Measurements from ENCODE around the gene LRRC26. TPM values are rescaled to one million over a fixed set of nuclear protein-coding genes. Genes with fewer than 3 reads are reported as not detected.
A peak's percentile ranks its signal among the peaks of the same experiment; 100 is the strongest.

LRRC26 gene
- total and polyA plus RNA-seq, 2 of the 13 experiments (the other 11 are each of a cell fraction or from before 2014, with no cell fraction given): not detected

GRCh38 chr9:137199411-137200121, 29.7 kb upstream of the LRRC26 start (continued):
- peak; percentile 49; the same call in 1 of the 2 replicates for TF ChIP-seq HDAC1 (CRISPR knock-in tag; IDR thresholded peaks at IDR 0.05)
- no peak for TF ChIP-seq ZNF598 (CRISPR knock-in tag; IDR thresholded peaks at IDR 0.05; ENCODE audit: borderline replicate concordance)
- TF ChIP-seq HDAC2 (CRISPR knock-in tag; IDR thresholded peaks at IDR 0.05): no peak
- TF ChIP-seq HNRNPL (IDR thresholded peaks at IDR 0.05; ENCODE audit: low read depth, low read length): peak; percentile 25
- no peak for TF ChIP-seq ZNF10 (CRISPR knock-in tag; IDR thresholded peaks at IDR 0.05; ENCODE audit: borderline replicate concordance, low read depth)
- TF ChIP-seq CTCF (CRISPR knock-in tag; IDR thresholded peaks at IDR 0.05): peak; percentile 41
- no peak for TF ChIP-seq THAP9 (CRISPR knock-in tag; IDR thresholded peaks at IDR 0.05; ENCODE audit: borderline replicate concordance)
- no peak for TF ChIP-seq ZNF138 (CRISPR knock-in tag; IDR thresholded peaks at IDR 0.05; ENCODE audit: low read depth)
- no peak for TF ChIP-seq ZNF20 (CRISPR knock-in tag; IDR thresholded peaks at IDR 0.05)
- no peak for TF ChIP-seq RXRB (CRISPR knock-in tag; IDR thresholded peaks at IDR 0.05; ENCODE audit: borderline replicate concordance)
- TF ChIP-seq AGO1 (IDR thresholded peaks at IDR 0.05; ENCODE audit: low read depth, low read length, poor library complexity, severe bottlenecking): peak; percentile 25
- TF ChIP-seq CSRNP1 (CRISPR knock-in tag; IDR thresholded peaks at IDR 0.05): peak; percentile 62; the same call in 1 of the 2 replicates
- no peak for TF ChIP-seq AHDC1 (CRISPR knock-in tag; IDR thresholded peaks at IDR 0.05; ENCODE audit: borderline replicate concordance)
- TF ChIP-seq ZNF674 (CRISPR knock-in tag; IDR thresholded peaks at IDR 0.05; ENCODE audit: low read depth): no peak

Data from HepG2 (cell line).